ENCODE measurements around the gene TANC1.
A peak's percentile ranks its signal among the peaks of the same experiment; 100 is the strongest.

The TANC1 gene

GRCh38 chr2:159118115-159118858 is 149.8 kb downstream of the TANC1 start:
- peak; percentile 84 for DNase-seq (ENCODE audit: low read depth)

GRCh38 chr2:159118859-159119500 is 150.5 kb downstream of the TANC1 start:
- no peak for DNase-seq (ENCODE audit: low read depth)

GRCh38 chr2:159119652-159120257 is 151.3 kb downstream of the TANC1 start:
- DNase-seq (ENCODE audit: low read depth): peak; percentile 57

- no peak for DNase-seq (ENCODE audit: low read depth)
Observed at GRCh38 chr2:159123786-159124185, 155.3 kb downstream of the TANC1 start.

- DNase-seq (ENCODE audit: low read depth): peak; percentile 98
Observed at GRCh38 chr2:159124441-159124911, 156.0 kb downstream of the TANC1 start.

- DNase-seq (ENCODE audit: low read depth): no peak
Observed at GRCh38 chr2:159124931-159125467, 156.6 kb downstream of the TANC1 start.

- no peak for DNase-seq (ENCODE audit: low read depth)
Observed at GRCh38 chr2:159125858-159126257, 157.4 kb downstream of the TANC1 start.

- peak; percentile 91 for DNase-seq (ENCODE audit: low read depth)
Observed at GRCh38 chr2:159126432-159127022, 158.1 kb downstream of the TANC1 start.

- DNase-seq (ENCODE audit: low read depth): no peak
Observed at GRCh38 chr2:159128191-159128590, 159.8 kb downstream of the TANC1 start.

GRCh38 chr2:159129269-159129668 is 160.8 kb downstream of the TANC1 start:
- no peak for DNase-seq (ENCODE audit: low read depth)

- DNase-seq (ENCODE audit: low read depth): no peak
Observed at GRCh38 chr2:159129824-159130223, 161.4 kb downstream of the TANC1 start.

GRCh38 chr2:159130302-159130701 is 161.9 kb downstream of the TANC1 start:
- DNase-seq (ENCODE audit: low read depth): no peak

GRCh38 chr2:159131267-159131913 is 162.9 kb downstream of the TANC1 start:
- DNase-seq (ENCODE audit: low read depth): no peak

- peak; percentile 95 for DNase-seq (ENCODE audit: low read depth)
Observed at GRCh38 chr2:159131914-159132281, 163.5 kb downstream of the TANC1 start.

GRCh38 chr2:159133797-159134196 is 165.4 kb downstream of the TANC1 start:
- DNase-seq (ENCODE audit: low read depth): peak; percentile 65

- peak; percentile 20 for DNase-seq (ENCODE audit: low read depth)
Observed at GRCh38 chr2:159134979-159135378, 166.5 kb downstream of the TANC1 start.

GRCh38 chr2:159136391-159136790 is 168.0 kb downstream of the TANC1 start:
- DNase-seq (ENCODE audit: low read depth): no peak

- peak; percentile 48 for DNase-seq (ENCODE audit: low read depth)
Observed at GRCh38 chr2:159137511-159138241, 169.2 kb downstream of the TANC1 start.

- DNase-seq (ENCODE audit: low read depth): peak; percentile 42
Observed at GRCh38 chr2:159138642-159139182, 170.3 kb downstream of the TANC1 start.

- DNase-seq (ENCODE audit: low read depth): peak; percentile 40
Observed at GRCh38 chr2:159139216-159139933, 170.9 kb downstream of the TANC1 start.
